GM21390 (cell line): ENCODE data around the gene CTNNA1.
"Not testable (repeated sequence)": the region's sequence is repeated elsewhere in the genome, so short reads cannot be mapped to it uniquely, and the experiment has no call there.

Source experiments
- ATAC-seq: cut with Tn5 transposase; IDR thresholded peaks from one replicate; pipeline ENCODE4 v1.9.1; 2021; ENCODE audit not compliant: unreplicated experiment

Gene CTNNA1

DNA sequence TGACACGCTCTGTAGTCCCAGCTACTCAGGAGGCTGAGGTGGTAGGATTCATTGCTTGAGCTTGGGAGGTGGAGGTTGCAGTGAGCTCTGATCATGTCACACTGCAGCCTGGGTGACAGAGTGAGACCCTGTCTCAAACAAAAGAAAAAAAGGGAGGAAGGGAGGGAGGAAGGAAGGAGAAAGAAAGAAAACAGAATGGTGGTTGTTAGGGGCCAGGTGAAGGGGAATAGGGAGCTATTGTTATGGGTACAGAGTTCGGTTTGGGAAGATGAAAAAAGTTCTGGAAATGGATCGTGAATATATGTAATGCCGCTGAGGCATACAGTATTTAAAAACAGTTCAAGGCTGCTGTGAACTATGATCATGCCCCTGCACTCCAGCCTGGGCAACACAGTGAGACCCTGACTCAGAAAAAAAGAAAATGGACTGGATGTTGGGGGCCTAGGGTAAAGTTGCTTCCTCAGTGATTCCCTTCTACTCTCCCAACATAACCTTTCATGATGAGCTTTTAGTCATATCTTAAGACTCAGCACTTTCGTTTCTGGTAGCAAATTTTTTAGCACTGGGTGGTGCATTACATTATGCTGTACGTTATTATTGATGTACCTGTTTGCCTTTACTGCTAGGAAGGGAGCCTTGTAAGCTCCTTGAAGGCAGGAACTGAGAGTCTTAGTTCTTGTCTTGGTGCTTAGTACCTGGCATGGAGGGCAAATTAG, 4.0 kb downstream of the CTNNA1 start:
- no peak for ATAC-seq

- ATAC-seq, result no peak
Observed at GRCh38 chr5:138760448-138761110, 7.4 kb downstream of the CTNNA1 start.

DNA sequence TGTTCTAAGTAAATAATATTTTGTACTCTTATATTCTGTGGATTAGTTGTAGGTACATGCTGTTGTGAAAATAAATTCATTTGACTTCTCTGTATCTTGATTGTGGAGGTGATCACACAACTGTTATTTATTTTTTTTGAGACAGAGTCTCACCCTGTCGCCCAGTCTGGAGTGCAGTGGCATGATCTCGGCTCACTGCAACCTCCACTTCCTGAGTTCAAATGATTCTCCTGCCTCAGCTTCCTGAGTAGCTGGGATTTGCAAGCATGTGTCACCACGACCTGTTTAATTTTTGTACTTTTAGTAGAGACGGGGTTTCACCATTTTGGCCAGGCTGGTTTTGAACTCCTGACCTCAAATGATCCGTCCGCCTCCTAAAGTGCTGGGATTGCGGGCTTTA, 7.9 kb downstream of the CTNNA1 start:
- ATAC-seq, result not testable (repeated sequence)

GRCh38 chr5:138761670-138762069, 8.4 kb downstream of the CTNNA1 start:
- not testable (repeated sequence) for ATAC-seq

DNA sequence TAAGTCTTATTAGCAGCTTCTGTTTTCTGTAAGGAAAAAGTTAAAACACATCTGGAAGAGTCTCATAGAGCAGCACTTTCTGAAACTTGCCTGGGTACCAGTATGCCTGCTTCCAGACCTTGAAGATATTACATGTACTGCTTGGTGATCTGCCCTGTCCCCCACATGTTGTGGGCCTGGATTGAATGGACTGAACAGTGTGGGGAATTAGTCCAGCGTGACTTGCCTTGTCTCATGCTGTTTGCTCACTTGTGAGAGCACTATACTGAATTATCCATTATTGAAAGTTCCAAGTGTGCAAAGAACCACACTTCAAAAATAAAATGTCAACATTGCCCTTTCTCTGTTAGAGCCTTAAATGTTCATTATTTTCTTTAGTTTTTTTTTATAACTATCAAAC, 8.9 kb downstream of the CTNNA1 start:
- no peak for ATAC-seq

GRCh38 chr5:138763037-138763778, 10.0 kb downstream of the CTNNA1 start:
- no peak for ATAC-seq

GRCh38 chr5:138770291-138770690, 17.1 kb downstream of the CTNNA1 start:
- no peak for ATAC-seq

GRCh38 chr5:138770977-138771376, 17.8 kb downstream of the CTNNA1 start:
- ATAC-seq, result no peak

DNA sequence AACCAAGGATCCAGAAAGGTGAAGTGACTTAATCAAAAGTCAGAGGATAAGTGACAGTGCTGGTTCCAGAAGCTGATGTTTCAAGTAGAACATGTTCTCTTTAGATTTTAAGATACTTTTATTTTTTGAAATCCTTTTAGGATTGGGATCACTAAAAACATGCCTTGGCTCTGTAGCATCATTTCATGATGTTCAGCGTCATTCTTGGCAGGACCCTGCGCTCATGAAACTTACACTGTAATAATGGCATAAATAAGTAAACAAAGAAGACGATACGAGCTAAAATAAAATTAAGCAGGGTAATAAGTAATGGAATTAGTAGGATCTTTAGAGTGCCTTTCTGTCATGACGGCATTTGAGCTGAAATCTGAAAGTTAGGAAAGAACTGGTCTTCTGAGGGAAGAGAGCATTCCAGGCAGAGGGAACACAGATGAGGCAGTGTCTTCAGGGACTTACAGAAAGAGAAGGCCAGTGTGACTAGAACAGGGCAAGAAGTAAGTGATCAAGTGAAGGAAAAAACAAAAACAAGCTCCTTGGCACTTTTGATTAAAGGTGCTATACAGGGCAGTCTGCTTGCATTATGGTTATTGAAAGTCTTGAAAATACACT, 19.9 kb downstream of the CTNNA1 start:
- no peak for ATAC-seq

- not testable (repeated sequence) for ATAC-seq
Observed at GRCh38 chr5:138773624-138774023, 20.4 kb downstream of the CTNNA1 start.

- no peak for ATAC-seq
Observed at GRCh38 chr5:138775034-138775433, 21.8 kb downstream of the CTNNA1 start.

- no peak for ATAC-seq
Observed at GRCh38 chr5:138778234-138778633, 25.0 kb downstream of the CTNNA1 start.

DNA sequence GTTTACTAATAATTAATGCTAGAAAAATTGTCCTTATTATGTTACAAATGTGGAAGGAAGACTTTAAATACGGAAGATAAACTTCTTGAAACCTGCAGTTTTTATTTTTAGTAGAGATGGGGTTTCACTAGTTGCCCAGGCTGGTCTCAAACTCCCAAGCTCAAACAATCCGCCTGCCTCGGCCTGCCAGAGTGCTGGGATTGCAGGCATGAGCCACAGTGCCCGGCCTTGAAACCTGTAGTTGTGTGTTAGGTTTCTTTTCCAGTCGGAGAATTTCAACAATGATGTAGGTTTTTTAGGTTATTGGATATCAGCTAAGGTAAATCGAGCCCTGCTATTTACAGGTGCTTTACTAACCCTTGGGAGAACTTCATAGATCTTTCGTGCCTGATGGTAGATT, 30.8 kb downstream of the CTNNA1 start:
- no peak for ATAC-seq

DNA sequence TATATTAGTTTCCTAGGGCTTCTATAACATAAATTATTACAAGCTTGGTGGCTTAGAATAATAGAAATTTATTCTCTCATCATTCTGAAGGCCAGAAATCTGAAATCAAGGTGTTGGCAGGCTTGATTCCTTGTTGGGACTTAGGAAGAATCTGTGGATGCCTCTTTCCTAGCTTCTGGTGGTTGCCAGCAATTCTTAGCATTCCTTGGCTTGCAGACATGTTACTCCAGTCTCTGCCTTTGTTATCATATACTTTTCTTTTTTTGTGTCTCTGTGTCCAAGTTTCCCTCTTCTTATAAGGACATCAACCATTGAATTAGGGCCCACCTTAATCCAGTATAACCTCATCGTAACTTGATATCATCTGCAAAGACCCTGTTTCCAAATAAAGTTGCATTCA, 31.4 kb downstream of the CTNNA1 start:
- no peak for ATAC-seq

DNA sequence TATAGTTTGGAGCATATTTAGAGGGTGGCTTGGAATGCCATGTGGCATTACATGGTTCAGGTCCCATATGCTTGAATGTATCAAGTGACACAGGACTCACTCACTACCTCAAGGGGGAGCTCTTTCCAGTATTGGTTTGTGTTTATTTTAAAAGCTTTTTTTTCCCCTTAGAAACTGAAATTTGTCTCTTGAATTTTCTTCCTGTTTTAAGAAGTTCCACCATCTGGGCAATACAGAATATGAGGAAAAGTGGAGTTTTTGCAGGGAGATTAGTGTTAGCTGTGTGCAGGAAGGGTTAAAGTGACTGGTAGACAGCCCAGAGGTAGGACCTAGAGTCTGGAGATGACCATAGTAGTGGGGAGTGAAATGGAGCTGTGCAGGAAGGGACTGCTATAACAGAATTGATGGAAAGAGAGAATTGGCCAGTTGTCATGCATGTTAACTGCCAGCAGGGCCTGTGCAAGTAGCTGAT, 36.6 kb downstream of the CTNNA1 start:
- no peak for ATAC-seq

DNA sequence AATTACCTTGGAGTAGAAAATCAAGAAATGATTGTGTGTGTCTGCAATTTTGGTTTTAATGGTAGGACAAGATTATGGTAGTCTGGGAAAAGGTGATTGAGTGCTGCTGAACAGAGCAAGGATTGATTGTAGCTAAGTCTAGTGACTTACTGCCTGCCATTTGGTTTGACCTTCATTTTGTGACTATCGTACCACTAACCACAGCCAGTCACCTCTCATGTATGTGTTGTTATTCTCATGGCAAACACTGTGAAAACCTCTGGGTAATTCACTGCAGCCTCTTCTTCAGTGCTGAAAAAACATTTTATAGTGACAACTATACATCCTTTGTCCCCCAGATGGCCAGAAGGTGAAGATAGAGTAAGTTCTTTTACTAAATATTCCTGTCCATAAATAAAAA, 37.5 kb downstream of the CTNNA1 start:
- ATAC-seq, result no peak

DNA sequence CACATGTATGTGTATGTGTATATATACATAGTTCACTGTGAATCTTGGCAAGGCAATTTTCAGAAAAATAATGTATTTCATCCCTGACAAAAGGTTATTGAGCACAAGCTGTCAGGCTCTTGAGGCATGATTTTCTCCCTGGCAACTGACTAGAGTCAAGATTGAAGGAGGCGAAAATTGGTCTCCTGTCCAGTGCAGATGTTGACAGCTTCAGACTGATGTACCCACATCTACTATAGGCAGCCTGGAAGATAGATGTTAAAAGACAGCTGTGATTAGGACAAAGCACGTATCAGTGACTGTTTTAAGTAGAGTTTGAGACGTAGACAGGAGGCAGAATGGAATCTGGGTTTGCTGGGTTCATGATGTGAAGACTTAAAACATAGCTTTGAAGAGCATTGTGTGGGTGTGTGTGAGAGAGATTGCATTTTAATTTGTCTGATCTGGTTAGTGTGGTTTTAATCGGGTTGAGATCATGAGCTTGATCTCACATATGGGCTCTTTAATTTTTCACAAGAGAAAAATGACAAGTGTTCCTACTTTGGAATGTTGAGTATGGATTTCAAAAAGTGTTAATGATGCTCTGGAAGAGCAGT, 39.1 kb downstream of the CTNNA1 start:
- no peak for ATAC-seq

GRCh38 chr5:138793575-138793974, 40.4 kb downstream of the CTNNA1 start:
- ATAC-seq, result no peak

DNA sequence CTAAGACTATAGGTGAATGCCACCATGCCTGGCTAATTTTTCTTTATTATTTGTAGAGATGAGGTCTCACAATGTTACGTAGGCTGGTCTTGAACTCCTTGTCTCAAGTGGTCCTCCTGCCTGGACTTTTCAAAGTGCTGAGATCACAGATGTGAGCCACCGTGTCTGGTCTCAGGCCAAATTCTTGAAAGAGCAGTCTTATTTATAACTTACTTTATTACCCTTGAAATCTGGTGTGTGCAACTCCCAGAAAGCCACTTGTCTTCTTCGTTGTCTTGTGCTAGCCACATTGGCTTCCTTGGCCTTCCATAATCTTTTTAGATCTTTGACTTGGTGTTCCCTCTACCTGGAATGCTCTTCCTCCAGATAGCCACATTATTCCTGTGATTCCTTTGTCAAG, 50.1 kb downstream of the CTNNA1 start:
- ATAC-seq, result no peak

GRCh38 chr5:138803935-138804334, 50.7 kb downstream of the CTNNA1 start:
- no peak for ATAC-seq

DNA sequence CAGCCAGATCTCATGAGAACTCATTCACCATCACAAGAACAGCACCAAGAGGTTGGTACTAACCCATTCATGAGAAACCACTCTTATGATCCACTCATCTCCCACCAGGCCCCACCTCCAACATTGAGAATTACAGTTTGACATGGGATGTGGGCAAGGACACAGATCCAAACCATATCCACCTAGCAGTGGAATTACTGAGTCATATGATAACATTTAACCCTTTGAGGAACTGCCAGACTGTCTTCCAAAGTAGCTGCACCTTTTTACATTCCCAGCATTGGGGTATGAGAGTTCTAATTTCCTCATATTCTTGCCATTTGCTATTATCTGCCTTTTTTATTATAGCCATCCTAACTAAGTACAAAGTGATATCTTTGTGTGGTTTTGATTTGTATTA, 51.9 kb downstream of the CTNNA1 start:
- ATAC-seq, result no peak
